ENCODE data around the gene CD58.
A peak's percentile ranks its signal among the peaks of the same experiment; 100 is the strongest.

The CD58 gene

DNA sequence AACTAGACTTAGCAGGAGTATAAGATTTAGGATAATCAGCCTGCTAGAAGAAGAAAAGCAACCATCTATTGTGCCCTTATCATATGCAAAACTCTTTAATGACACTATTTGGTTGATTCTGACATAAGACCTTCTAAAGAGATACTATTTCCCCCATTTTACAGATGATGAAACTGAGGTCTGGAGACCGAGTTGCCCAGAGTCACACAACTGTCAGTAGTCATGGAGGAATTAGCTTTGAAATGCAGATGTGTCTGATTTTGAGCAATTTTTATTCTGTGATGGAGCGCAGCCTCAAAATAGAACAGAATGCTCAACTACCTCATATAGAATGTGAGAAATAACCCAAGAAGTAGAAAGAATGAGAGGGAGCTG, 69.0 kb downstream of the CD58 start:
- POLR2A ChIA-PET = no interaction called here

DNA sequence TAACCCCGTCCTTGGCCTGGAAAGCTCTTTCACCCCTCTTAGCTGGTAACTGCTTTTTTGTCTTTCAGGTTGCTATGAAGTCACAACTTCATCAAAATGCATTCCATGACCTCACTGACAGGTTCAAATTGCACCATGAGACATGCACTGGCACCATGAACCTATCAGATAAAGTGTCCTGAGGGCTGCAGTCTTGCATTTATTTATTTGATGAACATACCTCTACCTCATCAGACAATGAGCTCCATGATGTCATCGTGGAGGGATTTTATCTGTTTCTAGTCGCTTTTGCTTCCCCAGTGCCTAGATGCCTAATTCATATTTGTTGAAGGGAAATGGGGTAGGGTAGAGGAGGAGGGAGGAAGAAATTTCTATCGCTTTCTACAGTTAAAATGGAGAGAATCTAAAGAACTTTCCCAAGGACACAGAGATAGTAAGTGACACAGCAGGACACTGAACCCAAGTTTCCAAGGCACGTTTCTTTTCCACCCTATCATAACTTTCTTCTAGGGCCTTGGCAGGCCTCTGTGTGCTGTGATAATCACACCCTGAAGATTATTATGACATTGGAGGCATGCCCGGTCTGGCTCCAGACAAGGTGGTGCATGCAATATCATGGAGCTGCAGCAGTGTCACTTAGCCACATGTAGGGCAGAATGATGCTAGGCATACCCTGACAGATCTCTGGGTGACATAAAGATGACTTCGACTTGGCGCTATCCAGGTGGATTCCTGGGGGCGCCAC, 69.5 kb downstream of the CD58 start:
- POLR2A ChIA-PET = no interaction called here
- CTCF ChIA-PET = interaction anchor here (1.1 to 4.8 kb wide), 2 partner anchors 11 to 361 kb away, joined by 3 to 80 read pairs; no protein-coding TSS in a partner anchor
- no peak for TF ChIP-seq SUZ12 (IDR thresholded peaks at IDR 0.05)
- TF ChIP-seq SP1 (IDR thresholded peaks at IDR 0.05) = no peak
- TF ChIP-seq ARNT (IDR thresholded peaks at IDR 0.05) = no peak
- TF ChIP-seq FOXK2 (IDR thresholded peaks at IDR 0.05) = no peak
- TF ChIP-seq ZNF384 (IDR thresholded peaks at IDR 0.05) = no peak
- TF ChIP-seq, protein P1, sequence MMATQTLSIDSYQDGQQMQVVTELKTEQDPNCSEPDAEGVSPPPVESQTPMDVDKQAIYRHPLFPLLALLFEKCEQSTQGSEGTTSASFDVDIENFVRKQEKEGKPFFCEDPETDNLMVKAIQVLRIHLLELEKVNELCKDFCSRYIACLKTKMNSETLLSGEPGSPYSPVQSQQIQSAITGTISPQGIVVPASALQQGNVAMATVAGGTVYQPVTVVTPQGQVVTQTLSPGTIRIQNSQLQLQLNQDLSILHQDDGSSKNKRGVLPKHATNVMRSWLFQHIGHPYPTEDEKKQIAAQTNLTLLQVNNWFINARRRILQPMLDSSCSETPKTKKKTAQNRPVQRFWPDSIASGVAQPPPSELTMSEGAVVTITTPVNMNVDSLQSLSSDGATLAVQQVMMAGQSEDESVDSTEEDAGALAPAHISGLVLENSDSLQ (IDR thresholded peaks at IDR 0.05) = no peak
- TF ChIP-seq FOXM1 (IDR thresholded peaks at IDR 0.05; ENCODE audit: borderline replicate concordance) = no peak
- no peak for TF ChIP-seq NFRKB (IDR thresholded peaks at IDR 0.05)
- TF ChIP-seq FOXA1 (IDR thresholded peaks at IDR 0.05) = no peak
- TF ChIP-seq ELF4 (IDR thresholded peaks at IDR 0.05) = no peak
- no peak for TF ChIP-seq LEF1 (IDR thresholded peaks at IDR 0.05; ENCODE audit: borderline replicate concordance)
- TF ChIP-seq CTBP1 (IDR thresholded peaks at IDR 0.05; ENCODE audit: borderline replicate concordance) = no peak
- no peak for TF ChIP-seq TARDBP (IDR thresholded peaks at IDR 0.05)
- TF ChIP-seq BHLHE40 (IDR thresholded peaks at IDR 0.05; ENCODE audit: borderline replicate concordance) = no peak
- no peak for TF ChIP-seq L3MBTL2 (conservative IDR thresholded peaks at IDR 0.05)
- no peak for TF ChIP-seq HDGF (IDR thresholded peaks at IDR 0.05; ENCODE audit: borderline replicate concordance)
- DNase-seq (ENCODE audit: extremely low spot score) = no peak

More for the DNA sequence above, 69.0 kb downstream of the CD58 start:
- CTCF ChIA-PET = interaction anchor here (1.1 to 2.6 kb wide), 2 partner anchors 12 to 363 kb away, joined by 3 to 8 read pairs; no protein-coding TSS in a partner anchor
- TF ChIP-seq HDGF (IDR thresholded peaks at IDR 0.05; ENCODE audit: borderline replicate concordance) (no peak), SUZ12 (IDR thresholded peaks at IDR 0.05) (no peak), FOXK2 (IDR thresholded peaks at IDR 0.05) (no peak), ELF4 (IDR thresholded peaks at IDR 0.05) (no peak), NFRKB (IDR thresholded peaks at IDR 0.05) (no peak), BHLHE40 (IDR thresholded peaks at IDR 0.05; ENCODE audit: borderline replicate concordance) (no peak), L3MBTL2 (conservative IDR thresholded peaks at IDR 0.05) (no peak), ZNF384 (IDR thresholded peaks at IDR 0.05) (no peak), CTBP1 (IDR thresholded peaks at IDR 0.05; ENCODE audit: borderline replicate concordance) (no peak), FOXM1 (IDR thresholded peaks at IDR 0.05; ENCODE audit: borderline replicate concordance) (no peak), LEF1 (IDR thresholded peaks at IDR 0.05; ENCODE audit: borderline replicate concordance) (no peak), TARDBP (IDR thresholded peaks at IDR 0.05) (no peak), ARNT (IDR thresholded peaks at IDR 0.05) (no peak), SP1 (IDR thresholded peaks at IDR 0.05) (no peak), FOXA1 (IDR thresholded peaks at IDR 0.05) (no peak)
- TF ChIP-seq, protein P1 (IDR thresholded peaks at IDR 0.05) = no peak
- no peak for DNase-seq (ENCODE audit: extremely low spot score)

DNA sequence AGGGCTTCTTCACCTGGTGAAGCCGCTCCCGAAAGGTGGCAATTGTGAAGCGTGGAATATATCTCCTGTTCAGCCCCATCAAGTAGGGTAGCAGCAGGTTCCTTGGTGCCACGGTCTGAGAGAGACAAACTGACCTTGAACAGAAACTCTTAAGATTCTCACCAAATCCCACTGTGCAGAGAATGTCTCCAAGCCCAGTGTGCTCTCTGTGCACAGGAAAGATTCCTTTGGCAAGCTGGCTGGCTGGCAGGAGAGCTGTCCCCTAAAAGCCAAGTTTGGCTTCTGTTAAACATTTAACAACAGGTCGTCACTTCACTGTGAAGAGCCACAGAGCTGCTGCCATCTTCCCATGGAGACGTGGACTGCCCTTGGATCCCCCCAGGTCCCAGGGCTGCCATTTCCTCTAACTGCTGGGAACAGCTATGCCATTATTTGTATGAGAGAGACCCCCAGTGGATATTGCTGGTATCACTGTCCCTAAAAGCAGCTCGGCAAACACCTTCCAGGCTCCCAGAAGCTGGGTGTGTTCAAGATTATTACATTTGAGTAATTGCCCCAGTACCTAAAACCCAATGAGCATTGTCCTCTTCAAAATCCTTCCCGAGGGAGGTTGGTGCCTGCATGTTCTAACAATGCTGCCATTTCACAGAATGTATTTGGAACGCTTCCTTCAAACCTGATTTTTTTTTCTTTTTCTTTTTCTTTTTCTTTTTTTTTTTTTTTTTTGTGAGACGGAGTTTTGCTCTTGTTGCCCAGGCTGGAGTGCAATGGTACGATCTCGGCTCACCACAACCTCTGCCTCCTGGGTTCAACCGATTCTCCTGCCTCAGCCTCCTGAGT, 71.8 kb downstream of the CD58 start:
- ChIA-PET POLR2A (interaction anchor here (0.8 kb wide), 1 partner anchor 360 kb away, joined by 5 read pairs; no protein-coding TSS in a partner anchor), CTCF (interaction anchor here (0.6 to 4.8 kb wide), 15 partner anchors 9 to 389 kb away, joined by 3 to 80 read pairs (median 3); no protein-coding TSS in a partner anchor)
- DNase-seq (ENCODE audit: extremely low spot score) = peak; percentile 89
- no peak for TF ChIP-seq ARNT (IDR thresholded peaks at IDR 0.05)
- peak; percentile 60; the same call in 1 of the 2 replicates for TF ChIP-seq ZNF384 (IDR thresholded peaks at IDR 0.05)
- TF ChIP-seq SUZ12 (IDR thresholded peaks at IDR 0.05) = no peak
- TF ChIP-seq ELF4 (IDR thresholded peaks at IDR 0.05) = no peak
- no peak for TF ChIP-seq SP1 (IDR thresholded peaks at IDR 0.05)
- TF ChIP-seq, protein P1 (IDR thresholded peaks at IDR 0.05) = no peak
- TF ChIP-seq HDGF (IDR thresholded peaks at IDR 0.05; ENCODE audit: borderline replicate concordance) = no peak
- no peak for TF ChIP-seq NFRKB (IDR thresholded peaks at IDR 0.05)
- TF ChIP-seq L3MBTL2 (conservative IDR thresholded peaks at IDR 0.05) = no peak

DNA sequence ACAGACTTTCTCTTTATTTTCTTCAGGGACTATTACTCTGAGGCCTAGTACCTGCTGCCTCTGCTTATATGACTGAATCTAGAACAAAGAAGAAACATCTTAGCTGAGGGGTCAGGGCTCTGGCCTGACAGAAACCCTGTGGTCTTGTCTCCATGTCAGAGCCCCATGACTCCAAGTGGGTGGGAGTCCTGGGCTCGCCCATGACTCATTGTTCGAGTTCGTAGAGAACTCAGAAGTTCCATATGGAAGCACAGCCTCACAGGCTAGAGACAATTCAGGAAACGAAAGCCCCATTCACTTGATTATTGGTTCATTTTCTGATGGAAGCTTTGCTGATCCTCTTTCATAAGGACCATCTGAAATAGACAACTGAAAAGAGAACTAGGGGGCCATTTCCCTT, 73.2 kb downstream of the CD58 start:
- no peak for TF ChIP-seq ELF4 (IDR thresholded peaks at IDR 0.05)
- TF ChIP-seq ARNT (IDR thresholded peaks at IDR 0.05) = no peak
- TF ChIP-seq L3MBTL2 (conservative IDR thresholded peaks at IDR 0.05) = no peak
- no peak for TF ChIP-seq LEF1 (IDR thresholded peaks at IDR 0.05; ENCODE audit: borderline replicate concordance)
- TF ChIP-seq, protein P1 (IDR thresholded peaks at IDR 0.05) = no peak
- no peak for TF ChIP-seq SP1 (IDR thresholded peaks at IDR 0.05)
- no peak for TF ChIP-seq SUZ12 (IDR thresholded peaks at IDR 0.05)
- TF ChIP-seq ZNF384 (IDR thresholded peaks at IDR 0.05) = no peak
- TF ChIP-seq HDGF (IDR thresholded peaks at IDR 0.05; ENCODE audit: borderline replicate concordance) = no peak
- TF ChIP-seq FOXK2 (IDR thresholded peaks at IDR 0.05) = no peak
- no peak for TF ChIP-seq TARDBP (IDR thresholded peaks at IDR 0.05)
- TF ChIP-seq BHLHE40 (IDR thresholded peaks at IDR 0.05; ENCODE audit: borderline replicate concordance) = no peak
- POLR2A ChIA-PET = no interaction called here
- no peak for DNase-seq (ENCODE audit: extremely low spot score)
- CTCF ChIA-PET = interaction anchor here (0.6 to 4.8 kb wide), 4 partner anchors 12 to 386 kb away, joined by 4 to 80 read pairs (median 6); partner anchors contain the start of gene MAB21L3

All from HEK293T (cell line).